ENCODE measurements around the gene PLXNA4. TPM values are rescaled to one million over a fixed set of nuclear protein-coding genes. Genes with fewer than 3 reads are reported as not detected.

PLXNA4 gene
- total RNA-seq, 1 donor from 2014 or later: 0.13 TPM

DNA sequence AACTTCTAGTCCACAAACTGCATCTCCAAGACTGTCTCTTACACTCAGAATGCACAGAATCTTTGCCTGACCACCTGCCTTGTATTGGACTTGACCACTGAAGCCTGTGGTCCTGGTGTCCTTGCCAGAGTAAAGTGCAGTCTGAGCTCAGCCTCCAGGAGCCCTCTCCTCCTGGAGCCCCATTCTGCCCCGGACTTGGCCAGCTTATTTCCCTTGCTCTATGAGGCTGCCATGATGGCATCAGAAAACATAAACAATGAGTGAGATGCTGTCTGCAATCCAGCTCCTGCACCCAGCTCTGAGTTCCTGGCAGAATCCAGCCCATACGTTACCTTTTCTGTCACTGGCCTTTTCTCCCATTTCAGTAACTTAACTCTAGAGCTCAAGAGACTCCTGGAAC is 494.6 kb downstream of the PLXNA4 start:
- no peak overlapping the region for H3K27ac Mint-ChIP-seq
- intact Hi-C loops (cut with micrococcal nuclease): no loop called here
- no peaks in the 10 kb centered on the region for H3K4me1 Mint-ChIP-seq (ENCODE audit: low read depth)
- H3K4me3 Mint-ChIP-seq: no peak overlapping the region
- DNase-seq (ENCODE audit: low spot score): no peak
- H3K36me3 Mint-ChIP-seq (ENCODE audit: low read depth): no peaks in the 10 kb centered on the region
- H3K9me3 Mint-ChIP-seq: no peaks in the 10 kb centered on the region
- peaks cover 4% of the 10 kb centered on the region for H3K27me3 Mint-ChIP-seq (ENCODE audit: insufficient read depth)

DNA sequence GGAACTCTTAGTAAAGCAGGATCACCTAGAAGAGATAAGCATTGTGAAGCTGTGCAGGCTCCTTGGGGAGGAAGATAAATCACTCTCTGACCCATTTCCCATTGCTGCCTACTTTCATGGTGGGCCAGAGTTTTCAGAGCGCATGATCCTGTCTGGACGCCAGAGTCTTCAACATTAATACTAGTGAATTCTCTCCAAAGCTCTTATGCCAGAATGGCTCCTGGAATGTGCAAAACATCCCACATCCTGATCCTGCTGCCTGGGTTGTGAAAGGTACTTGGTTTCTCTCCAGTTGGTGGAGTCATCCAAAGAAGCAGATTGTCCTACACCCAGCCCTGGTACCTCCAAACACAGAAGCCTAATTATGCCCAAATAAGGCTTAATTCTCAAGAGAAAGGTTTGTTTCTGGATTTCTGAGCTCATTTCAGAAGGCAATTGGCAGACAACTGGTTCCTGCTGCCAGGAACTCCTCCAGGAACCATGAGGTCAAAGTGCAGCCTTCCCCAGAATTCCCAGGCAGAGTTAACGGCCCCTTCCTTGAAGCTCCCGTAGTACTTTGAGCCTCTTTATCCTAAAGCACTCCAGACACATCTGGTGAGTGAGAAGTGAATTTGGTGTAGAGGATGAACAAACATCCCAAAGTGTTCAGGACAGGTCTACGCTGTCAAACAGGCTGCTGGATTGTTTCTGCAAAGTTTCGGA is 495.2 kb downstream of the PLXNA4 start:
- no peak overlapping the region for H3K4me3 Mint-ChIP-seq
- DNase-seq (ENCODE audit: low spot score): no peak
- intact Hi-C loops (cut with micrococcal nuclease): no loop called here
- H3K9me3 Mint-ChIP-seq: no peaks in the 10 kb centered on the region
- peaks cover 6% of the 10 kb centered on the region for H3K27me3 Mint-ChIP-seq (ENCODE audit: insufficient read depth)
- H3K27ac Mint-ChIP-seq: no peak overlapping the region
- H3K36me3 Mint-ChIP-seq (ENCODE audit: low read depth): no peaks in the 10 kb centered on the region
- H3K4me1 Mint-ChIP-seq (ENCODE audit: low read depth): no peaks in the 10 kb centered on the region

DNA sequence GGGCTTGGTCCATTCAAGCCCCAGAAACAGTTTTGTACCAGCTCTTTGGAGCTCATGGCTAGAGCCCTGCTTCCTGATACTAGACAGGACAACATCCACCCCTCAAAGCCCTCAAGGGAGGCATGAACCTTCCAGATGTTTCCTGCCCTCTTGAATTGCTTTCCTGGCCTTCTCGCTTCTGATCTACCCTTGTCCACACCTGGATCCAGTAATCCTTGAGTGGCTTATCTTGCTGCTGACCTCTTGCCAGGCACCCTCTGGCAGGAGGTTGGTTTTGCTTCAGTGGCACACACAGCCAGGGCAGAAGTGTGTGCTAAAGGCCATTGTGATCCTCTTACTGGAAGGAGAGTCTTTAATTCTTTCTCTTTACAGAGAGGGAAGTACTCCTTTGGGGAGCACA is 495.8 kb downstream of the PLXNA4 start:
- intact Hi-C loops (cut with micrococcal nuclease): no loop called here

DNA sequence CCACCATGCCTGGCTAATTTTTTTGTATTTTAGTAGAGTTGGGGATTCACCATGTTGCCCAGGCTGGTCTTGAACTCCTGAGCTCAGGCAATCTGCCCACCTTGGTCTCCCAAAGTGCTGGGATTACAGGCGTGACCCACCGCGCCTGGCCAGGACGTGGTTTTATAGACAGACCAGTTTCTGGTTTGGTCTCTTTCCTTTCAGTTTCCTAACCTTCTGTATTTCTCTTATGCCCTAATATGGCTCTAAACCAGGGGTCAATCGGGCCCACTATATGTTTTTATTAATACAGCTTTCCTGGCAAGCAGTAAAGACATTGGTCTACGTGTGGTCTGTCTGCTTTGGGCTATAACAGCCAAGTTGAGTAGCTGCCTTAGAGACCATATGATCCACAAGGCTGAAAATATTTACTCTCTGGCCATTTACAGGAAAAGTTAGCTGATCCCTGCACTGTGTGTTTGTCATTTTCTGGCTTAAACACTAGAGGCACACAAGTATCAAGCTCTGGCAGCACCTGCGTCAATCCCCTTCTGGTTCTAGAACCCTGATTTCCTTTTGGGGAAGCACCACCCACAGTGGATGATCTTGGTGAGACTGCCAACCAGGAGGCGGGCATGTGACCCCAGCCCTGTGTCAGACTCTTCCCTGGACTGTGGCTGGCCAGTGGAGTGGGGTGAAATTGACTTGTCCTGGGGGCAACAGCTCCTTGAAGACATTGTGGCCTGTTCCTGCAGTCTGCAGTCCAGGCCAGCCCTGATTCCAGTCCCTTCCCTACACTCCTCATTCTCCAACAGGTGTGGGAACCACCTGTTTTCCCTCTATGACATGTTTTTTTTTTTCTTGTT is 497.2 kb downstream of the PLXNA4 start:
- no peak overlapping the region for H3K27ac Mint-ChIP-seq
- peaks cover 8% of the 10 kb centered on the region for H3K27me3 Mint-ChIP-seq (ENCODE audit: insufficient read depth)
- DNase-seq (ENCODE audit: low spot score): no peak
- no peaks in the 10 kb centered on the region for H3K9me3 Mint-ChIP-seq
- no peak overlapping the region for H3K4me3 Mint-ChIP-seq
- intact Hi-C loops (cut with micrococcal nuclease): no loop called here
- H3K36me3 Mint-ChIP-seq (ENCODE audit: low read depth): no peaks in the 10 kb centered on the region
- no peaks in the 10 kb centered on the region for H3K4me1 Mint-ChIP-seq (ENCODE audit: low read depth)

More for the DNA sequence above, 495.8 kb downstream of the PLXNA4 start:
- Mint-ChIP-seq H3K36me3 (ENCODE audit: low read depth) (no peaks in the 10 kb centered on the region), H3K27me3 (ENCODE audit: insufficient read depth) (peaks cover 7% of the 10 kb centered on the region), H3K4me1 (ENCODE audit: low read depth) (no peaks in the 10 kb centered on the region), H3K9me3 (no peaks in the 10 kb centered on the region), H3K4me3 (no peak overlapping the region), H3K27ac (no peak overlapping the region)
- DNase-seq (ENCODE audit: low spot score): no peak

DNA sequence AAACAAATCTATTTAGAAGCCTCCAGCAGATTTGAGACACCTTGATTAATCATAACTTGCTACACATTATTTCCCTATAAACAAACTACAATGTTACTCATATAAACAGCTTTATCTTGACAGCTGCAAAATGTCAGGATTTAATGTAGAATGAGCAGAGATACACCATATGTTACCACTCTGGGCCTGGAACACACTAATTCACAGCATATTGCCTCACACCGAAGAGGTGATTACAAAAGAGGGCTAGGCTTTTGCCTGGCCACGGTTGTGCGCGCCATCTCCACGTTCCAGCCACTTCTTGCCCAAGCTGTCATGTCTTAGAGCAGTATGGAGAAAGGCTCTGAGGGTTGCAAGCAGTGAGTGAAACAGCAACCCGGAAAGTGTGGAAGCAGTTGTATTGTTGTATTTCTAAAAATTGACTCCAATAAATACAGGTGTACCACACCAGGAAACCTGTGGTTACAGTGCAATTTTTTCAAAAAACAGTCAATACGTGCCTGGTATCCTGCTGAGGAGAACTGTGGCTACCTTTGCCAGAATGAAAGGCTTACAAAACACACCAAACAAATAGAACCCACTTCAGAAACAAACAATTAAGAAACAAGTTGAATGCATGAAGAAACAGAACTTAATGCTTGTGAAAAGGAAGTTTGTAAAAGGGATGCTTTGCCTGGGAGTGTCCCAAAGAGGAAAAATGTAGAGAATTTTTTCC is 498.1 kb downstream of the PLXNA4 start:
- DNase-seq (ENCODE audit: low spot score): no peak
- intact Hi-C loops (cut with micrococcal nuclease): no loop called here
- Mint-ChIP-seq H3K36me3 (ENCODE audit: low read depth) (no peaks in the 10 kb centered on the region), H3K9me3 (no peaks in the 10 kb centered on the region), H3K27ac (no peak overlapping the region), H3K27me3 (ENCODE audit: insufficient read depth) (peaks cover 8% of the 10 kb centered on the region), H3K4me3 (no peak overlapping the region), H3K4me1 (ENCODE audit: low read depth) (no peaks in the 10 kb centered on the region)

DNA sequence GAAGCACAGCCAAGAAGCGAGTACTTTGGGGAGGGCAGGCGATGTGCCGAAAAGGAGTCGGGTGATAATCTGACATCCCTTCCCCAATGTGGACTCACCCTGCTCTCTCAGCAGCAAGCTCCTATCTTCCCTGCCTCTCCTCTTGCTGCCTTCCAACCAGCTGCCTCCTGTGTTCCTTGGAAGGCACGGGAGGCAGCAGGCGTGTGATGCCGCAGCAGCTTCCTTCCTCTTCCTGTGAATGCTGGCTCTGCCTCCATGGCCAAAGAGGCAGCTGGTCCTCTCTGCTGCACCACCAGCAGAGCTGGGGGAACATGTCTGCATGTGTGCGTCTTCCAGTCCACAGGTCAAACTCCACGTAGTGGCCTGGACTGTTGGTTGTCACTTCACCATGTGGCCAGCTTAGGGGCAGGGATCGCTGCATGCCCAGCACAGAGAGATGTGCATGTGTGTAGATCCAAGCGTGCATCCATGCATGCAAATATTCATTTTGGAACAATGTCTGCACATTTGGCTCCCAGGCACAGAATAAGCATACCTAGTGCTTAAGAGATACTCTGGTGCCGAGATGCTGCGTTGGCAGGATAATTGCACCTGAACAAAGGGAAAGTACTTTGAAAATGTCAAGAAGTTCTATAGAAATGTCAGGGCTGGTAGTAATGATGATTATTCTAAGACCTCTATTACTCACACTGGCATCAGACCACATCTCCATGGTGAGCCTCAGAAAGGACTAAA is 499.8 kb downstream of the PLXNA4 start:
- Mint-ChIP-seq H3K4me1 (ENCODE audit: low read depth) (no peaks in the 10 kb centered on the region), H3K9me3 (no peaks in the 10 kb centered on the region), H3K27me3 (ENCODE audit: insufficient read depth) (peaks cover 8% of the 10 kb centered on the region), H3K4me3 (no peak overlapping the region), H3K36me3 (ENCODE audit: low read depth) (no peaks in the 10 kb centered on the region), H3K27ac (no peak overlapping the region)
- intact Hi-C loops (cut with micrococcal nuclease): no loop called here
- DNase-seq (ENCODE audit: low spot score): no peak

DNA sequence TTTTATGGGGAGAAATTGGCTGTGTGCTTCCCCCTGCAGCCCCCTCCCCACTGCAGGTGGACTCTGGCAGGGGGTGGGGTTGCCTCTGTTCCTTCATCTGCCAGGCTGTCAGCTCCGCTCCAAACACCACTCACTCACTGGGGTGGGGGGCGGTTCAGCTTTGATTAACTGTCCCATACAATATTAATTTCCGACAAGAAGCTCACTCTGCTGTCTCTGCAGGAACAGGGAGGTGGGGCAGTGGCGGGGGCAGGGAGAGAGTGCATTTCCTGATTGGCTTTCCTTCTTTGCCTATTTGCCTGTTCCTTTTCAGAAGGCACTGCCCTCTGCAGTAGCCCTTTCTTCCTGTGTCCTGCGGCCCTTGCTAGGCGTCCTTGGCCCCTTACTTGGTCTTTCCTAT is 500.8 kb downstream of the PLXNA4 start:
- H3K4me1 Mint-ChIP-seq (ENCODE audit: low read depth): no peaks in the 10 kb centered on the region
- no peak overlapping the region for H3K27ac Mint-ChIP-seq
- intact Hi-C loops (cut with micrococcal nuclease): no loop called here
- peaks cover 8% of the 10 kb centered on the region for H3K27me3 Mint-ChIP-seq (ENCODE audit: insufficient read depth)
- no peak overlapping the region for H3K4me3 Mint-ChIP-seq
- no peaks in the 10 kb centered on the region for H3K36me3 Mint-ChIP-seq (ENCODE audit: low read depth)
- H3K9me3 Mint-ChIP-seq: no peaks in the 10 kb centered on the region
- DNase-seq (ENCODE audit: low spot score): no peak

DNA sequence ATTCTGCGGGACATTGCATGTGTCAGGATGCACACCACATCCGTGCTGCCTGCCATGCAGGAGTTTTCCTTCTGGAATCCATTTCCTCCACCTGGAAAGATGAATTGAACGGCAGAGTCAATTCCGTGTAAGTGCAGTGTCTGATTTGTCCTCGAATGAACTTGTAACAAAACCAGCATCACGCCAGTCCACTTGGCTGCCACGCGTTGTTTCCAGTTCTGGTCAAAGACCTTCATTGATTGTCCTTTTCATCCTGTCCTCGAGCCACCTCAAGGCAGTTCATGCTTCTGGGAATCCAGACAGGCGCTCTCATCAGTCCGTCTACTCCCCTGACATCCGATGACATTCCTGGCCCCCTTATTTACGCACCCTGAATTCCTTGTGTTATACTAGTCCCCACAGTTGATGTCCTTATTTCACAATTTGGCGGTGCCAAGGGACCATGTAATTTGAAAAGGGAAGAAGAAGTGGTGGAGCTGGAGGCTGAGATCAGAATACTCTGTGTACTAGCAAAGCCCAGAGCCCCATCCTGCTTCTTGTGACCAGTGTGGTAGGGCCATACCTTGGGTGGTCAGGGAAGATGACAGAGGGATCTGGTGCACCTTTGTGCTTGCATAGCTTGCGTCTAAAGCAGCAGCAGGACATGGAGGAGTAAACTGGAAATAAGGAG is 502.2 kb downstream of the PLXNA4 start:
- Mint-ChIP-seq H3K27ac (no peak overlapping the region), H3K27me3 (ENCODE audit: insufficient read depth) (peaks cover 8% of the 10 kb centered on the region), H3K36me3 (ENCODE audit: low read depth) (no peaks in the 10 kb centered on the region), H3K9me3 (no peaks in the 10 kb centered on the region), H3K4me1 (ENCODE audit: low read depth) (no peaks in the 10 kb centered on the region), H3K4me3 (no peak overlapping the region)
- intact Hi-C loops (cut with micrococcal nuclease): no loop called here
- DNase-seq (ENCODE audit: low spot score): no peak

Data from activated T-helper 1 cell treated with anti-CD3 and anti-CD28 coated beads, Interleukin-12 subunit alpha, Interleukin-12 subunit beta, Interleukin-2, Interleukin-4 antibody, amounts not matched to agents 30 ng/mL and 10 ng/mL and 1 ng/mL, durations not matched to agents 14 hours and 24 hours and 36 hours (primary cell).